NCI-H1105 (cell line): ENCODE measurements around the gene BAZ1A.
"Not testable (repeated sequence)": the region's sequence is repeated elsewhere in the genome, so short reads cannot be mapped to it uniquely, and the experiment has no call there.

ENCODE experiments used
- DNase-seq: peaks from one replicate; lab custom pipeline; 2025; lab: John Stamatoyannopoulos, UW

Gene BAZ1A

GRCh38 chr14:34858765-34859164, 16.4 kb downstream of the BAZ1A start:
- no peak for DNase-seq

DNA sequence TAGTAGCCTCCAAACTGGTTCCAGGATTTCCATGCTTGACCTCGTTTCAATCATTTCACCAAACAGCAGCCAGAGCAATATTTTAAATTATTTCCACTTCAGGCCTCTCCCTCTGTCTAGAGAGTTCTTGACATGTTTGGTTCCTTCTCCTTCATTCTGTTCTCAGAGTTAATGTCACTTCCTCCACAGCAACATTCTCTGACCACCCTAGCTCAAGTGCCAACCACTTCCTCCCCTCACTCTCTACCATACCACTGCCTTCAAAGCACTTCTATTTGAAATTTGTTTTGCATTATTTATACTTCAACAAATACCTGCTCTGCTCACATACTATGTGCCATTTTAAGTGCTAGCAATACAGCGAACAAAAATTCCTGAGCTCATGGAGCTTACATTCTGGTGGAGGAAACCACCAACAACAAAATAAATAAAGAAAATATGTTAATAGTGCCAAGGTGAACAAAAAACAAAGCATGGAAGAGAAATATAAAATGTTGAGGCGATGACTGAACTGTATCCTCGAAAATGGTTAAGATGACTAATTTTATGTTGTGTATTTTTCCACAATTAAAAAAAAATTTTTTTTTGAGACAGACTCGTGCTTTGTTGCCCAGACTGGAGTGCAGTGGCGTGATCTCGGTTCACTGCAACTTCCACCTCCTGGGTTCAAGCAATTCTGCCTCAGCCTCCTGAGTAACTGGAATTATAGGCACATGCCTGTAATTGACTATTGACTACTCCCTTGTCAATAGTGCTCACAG, 17.3 kb downstream of the BAZ1A start:
- DNase-seq = no peak

GRCh38 chr14:34853041-34853440, 22.1 kb downstream of the BAZ1A start:
- no peak for DNase-seq

DNA sequence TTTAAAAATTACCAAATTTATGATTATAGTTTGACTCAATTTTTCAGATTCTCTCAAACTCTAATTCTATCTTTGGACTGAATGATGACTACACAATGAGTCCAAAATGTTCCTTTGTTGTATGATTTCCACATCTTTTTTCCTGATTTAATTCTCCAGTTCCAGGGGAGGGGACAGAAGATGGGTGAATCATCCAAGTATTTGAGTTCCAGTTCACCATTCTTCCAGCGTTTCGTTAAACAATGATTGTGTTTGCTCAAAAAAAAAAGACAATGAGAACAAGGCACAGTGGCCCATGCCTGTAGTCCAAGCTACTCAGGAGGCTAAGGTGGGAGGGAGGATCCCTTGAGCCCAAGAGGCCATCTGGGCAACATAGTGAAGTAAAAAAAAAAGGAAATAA, 23.8 kb downstream of the BAZ1A start:
- no peak for DNase-seq

- no peak for DNase-seq
These were observed 29.3 kb downstream of the BAZ1A start for GRCh38 chr14:34845869-34846268.

- no peak for DNase-seq
These were observed 32.1 kb downstream of the BAZ1A start for GRCh38 chr14:34843011-34843554.

DNA sequence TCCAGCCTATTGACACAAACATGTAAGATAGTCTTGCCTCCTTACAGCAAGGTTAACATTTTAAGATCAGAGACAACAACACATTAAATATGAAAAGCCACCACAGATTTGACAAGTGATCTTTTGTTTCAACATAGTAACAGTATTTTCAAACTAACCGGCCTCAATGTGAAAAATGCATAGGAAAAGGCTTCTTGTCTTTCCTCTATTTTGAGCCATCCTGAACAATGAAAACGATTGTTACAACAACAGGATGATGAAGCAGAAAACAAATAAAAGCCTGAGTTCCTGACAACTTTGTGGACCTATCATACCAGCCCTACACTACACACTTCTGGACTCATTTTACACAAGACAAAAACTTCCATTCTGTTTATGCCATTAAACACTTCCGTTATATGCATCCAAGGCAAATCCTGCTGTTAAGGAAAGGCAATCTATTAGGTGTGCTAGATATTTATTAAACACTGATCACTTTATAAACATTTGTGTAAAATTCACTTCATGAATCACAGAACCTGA, 37.3 kb downstream of the BAZ1A start:
- no peak for DNase-seq

DNA sequence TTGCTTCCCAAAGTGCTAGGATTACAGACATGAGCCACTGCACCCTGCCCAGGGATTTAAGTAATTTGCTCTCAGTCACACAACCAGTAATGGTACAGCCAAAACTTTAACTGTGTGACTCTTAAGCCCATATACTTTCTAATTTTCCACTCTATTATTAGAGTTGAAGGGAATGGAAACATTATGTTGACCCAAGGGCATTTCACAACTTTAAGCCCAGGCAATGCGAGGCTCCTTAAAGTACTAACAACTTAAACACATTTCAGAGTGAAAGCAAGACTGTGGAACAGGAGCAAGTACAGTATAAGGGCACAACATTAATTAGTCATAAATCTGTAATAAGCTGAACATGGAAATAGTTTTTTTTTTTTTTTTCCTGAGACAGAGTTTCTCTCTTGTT, 39.8 kb downstream of the BAZ1A start:
- DNase-seq = no peak

DNA sequence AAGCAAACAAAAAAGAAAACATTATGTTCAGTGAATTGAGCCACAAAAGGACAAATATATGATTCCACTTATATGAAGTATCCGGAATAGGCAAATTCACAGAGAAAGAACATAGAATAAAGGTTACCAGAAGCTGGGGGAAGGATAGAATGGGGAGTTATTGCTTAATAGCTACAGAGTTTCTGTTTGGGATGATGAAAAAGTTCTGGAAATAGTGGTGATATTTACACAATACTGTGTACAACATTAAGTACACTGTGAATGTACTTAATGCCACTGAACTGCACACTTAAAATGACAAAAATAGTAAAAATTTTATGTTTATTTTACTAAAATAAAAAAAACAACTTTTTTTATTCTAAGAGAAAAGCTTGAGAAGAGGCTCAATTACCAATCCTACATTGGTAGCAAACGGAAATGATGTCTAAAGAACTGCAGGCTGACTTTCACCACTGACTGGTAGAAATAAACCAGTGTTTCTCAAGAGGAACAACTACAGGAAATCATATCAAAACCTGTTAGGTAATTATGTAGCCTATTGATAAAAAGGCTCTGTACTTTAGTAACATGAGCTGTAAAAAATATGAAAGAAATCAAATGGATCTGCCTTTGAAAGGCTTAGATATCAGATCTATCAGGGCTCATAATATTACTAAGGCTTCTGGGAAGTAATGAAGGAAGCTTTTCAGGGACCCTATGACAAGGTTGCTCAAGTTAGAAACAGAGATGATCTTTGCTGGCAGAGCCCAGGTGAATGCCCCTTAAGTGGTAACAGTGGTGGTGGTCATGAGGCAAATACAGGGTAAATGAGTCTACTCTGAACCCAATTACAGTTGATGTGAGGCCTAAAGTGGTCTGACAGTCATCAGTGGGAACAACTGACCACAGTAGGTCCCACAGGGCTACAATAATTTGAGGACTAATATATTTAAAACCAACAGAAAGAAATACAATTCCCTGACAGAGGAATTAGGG, 41.3 kb downstream of the BAZ1A start:
- no peak for DNase-seq

GRCh38 chr14:34826661-34827060, 48.5 kb downstream of the BAZ1A start:
- DNase-seq = no peak

- DNase-seq = no peak
These were observed 50.3 kb downstream of the BAZ1A start for GRCh38 chr14:34824826-34825225.

GRCh38 chr14:34824256-34824655, 50.9 kb downstream of the BAZ1A start:
- DNase-seq = no peak

DNA sequence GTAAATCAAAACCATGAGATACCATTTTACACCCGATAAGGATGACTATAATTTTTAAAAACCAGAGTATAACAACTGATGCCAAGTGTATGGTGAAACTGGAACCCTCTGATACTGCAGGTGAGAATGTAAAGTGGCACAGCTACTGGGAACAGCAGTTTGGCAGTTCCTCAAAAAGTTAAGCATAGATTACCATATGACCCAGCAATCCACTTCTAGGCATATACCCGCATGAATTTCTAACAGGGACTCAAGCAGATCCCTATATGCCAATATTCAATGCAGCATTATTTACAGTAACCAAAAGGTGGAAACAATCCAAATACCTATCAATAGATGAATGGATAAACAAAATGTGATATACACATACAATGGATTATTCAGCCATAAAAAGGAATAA, 57.4 kb downstream of the BAZ1A start:
- DNase-seq = no peak

DNA sequence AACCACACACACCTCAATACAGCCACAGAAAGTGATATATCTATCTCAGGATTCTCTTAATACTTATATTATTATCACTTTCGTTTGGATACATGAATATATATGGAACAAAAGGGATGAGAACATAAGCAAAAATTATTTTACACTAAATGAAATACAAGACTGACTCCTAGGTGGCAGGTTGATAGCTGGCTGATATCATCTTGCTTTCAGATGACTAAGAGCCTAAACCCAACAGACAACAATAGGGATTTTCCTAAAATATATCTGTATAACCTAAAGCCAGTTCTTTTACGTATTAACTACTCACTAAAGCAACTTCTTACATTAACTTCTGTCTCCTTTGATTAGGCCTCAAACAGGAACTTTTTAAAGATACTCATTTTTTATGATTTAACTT, 65.1 kb downstream of the BAZ1A start:
- no peak for DNase-seq

DNA sequence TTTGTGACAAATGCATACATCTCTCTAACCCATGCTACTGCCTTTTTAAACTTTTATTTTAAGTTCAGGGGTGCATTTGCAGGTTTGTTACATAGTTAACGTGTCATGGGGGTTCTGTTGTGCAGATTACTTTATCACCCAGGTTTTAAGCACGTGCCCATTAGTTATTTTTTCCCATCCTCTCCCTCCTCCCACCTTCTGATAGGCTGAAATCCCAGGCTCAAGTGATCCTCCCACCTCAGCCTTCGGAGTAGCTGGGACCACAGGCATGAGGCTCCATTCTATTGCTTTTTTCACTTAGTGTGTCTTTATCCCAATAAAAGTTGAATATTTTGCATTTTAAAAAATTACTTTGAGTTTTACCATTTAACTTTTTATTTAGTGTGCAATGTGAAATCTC, 68.9 kb downstream of the BAZ1A start:
- no peak for DNase-seq

DNA sequence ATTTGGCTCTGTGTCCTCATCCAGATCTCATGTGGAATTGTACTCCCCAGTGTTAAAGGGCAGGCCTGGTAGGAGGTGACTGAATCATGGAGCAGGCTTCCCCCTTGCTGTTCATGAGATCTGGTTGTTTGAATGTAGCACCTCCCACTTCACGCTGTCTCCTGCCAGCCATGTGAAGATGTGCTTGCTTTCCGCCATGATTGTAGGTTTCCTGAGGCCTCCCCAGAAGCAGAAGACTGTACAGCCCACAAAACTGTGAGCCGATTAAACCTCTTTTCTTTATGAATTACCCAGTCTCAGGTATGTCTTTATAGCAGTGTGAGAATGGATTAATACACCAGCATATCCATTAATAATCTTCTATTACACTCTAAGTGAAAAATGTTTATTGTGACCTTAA, 70.2 kb downstream of the BAZ1A start:
- DNase-seq = no peak

- DNase-seq = not testable (repeated sequence)
These were observed 76.3 kb downstream of the BAZ1A start for GRCh38 chr14:34798861-34799260.

GRCh38 chr14:34797747-34798583, 77.2 kb downstream of the BAZ1A start:
- no peak for DNase-seq

GRCh38 chr14:34796902-34797301, 78.3 kb downstream of the BAZ1A start:
- DNase-seq = no peak

DNA sequence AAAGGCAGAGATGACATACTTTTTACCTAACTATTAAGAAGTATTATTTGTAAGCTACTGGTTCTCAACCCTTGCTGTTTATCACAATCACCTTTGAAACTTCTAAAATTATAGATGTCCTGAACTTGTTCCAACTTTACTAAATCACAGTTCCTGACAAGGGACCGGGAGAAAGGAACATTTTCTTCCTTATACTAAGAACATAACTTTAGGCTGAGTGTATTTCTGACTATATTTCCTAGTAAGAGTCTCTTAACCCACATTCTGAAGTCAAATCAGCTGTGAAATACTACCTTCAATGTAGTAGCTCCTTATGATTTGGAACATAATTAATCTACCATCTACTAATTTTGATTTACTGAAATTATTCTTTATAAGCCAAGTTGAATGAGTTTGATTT, 80.2 kb downstream of the BAZ1A start:
- DNase-seq = no peak

GRCh38 chr14:34794217-34794616, 80.9 kb downstream of the BAZ1A start:
- no peak for DNase-seq

DNA sequence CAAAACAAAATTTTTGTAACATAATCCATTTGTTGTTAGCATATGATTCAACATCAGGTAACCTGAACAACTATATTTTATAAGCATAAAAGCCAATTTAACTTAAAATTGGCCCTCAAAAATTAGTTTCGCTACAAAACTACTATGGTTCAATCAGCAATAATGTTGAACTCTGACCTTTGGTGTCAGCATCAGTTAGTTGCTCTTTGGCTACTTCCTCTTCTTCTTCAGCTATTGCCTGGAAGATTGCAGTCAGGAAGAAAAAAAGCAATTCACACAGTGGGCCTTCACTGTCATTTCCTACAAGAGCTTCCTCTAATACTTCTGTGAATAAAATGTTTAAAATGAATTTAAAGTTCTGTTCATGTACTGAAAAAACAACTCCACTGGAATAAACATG, 82.6 kb downstream of the BAZ1A start:
- DNase-seq = no peak
